PC-9 (cell line): ENCODE results near the gene SDCCAG8.

Source experiments
- EZH2 ChIP-seq: fragments of 200-600 bp; sonication (generic); IDR thresholded peaks from 2 replicates; pipeline ENCODE4 v1.8.0; 2017; ENCODE audit warnings: antibody characterized with exemption, low read depth
- TF ChIP-seq, protein P1 (sequence below): fragments of 200-600 bp; sonication (generic); conservative IDR thresholded peaks from 2 replicates; pipeline ENCODE4 v1.6.1; 2017; ENCODE audit warnings: mixed run types, antibody characterized with exemption, mild to moderate bottlenecking, moderate library complexity

DNA sequence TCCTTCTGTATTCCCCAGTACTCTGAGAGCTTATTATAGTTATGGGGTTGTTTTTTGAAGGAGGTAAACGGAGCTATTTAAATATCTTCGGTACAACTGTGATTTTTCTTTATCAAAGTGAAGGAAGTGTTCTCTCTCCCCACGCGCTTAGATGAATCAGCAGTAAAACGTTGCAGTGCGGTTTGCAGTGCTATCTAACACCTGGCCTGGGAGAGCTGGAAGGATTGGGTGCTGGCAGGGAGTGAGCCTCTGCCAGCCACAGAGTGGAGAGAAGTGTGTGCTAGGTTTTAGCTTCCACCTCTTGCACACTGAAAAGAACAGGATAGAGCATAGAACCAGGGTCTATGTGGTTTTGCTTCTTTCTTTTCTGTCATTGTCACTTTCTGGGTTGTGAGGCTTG, 165.9 kb downstream of the SDCCAG8 start:
- TF ChIP-seq, protein P1, sequence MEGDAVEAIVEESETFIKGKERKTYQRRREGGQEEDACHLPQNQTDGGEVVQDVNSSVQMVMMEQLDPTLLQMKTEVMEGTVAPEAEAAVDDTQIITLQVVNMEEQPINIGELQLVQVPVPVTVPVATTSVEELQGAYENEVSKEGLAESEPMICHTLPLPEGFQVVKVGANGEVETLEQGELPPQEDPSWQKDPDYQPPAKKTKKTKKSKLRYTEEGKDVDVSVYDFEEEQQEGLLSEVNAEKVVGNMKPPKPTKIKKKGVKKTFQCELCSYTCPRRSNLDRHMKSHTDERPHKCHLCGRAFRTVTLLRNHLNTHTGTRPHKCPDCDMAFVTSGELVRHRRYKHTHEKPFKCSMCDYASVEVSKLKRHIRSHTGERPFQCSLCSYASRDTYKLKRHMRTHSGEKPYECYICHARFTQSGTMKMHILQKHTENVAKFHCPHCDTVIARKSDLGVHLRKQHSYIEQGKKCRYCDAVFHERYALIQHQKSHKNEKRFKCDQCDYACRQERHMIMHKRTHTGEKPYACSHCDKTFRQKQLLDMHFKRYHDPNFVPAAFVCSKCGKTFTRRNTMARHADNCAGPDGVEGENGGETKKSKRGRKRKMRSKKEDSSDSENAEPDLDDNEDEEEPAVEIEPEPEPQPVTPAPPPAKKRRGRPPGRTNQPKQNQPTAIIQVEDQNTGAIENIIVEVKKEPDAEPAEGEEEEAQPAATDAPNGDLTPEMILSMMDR, result no peak
- TF ChIP-seq EZH2, result no peak
